CD4-positive, alpha-beta T cell treated with Interleukin-21 for 1 hour (primary cell): ENCODE measurements around the gene CBFA2T3.

Experiments
- DNase-seq: peaks from one replicate; pipeline ENCODE4 v3.0.0-alpha.2; 2020

Gene CBFA2T3

DNA sequence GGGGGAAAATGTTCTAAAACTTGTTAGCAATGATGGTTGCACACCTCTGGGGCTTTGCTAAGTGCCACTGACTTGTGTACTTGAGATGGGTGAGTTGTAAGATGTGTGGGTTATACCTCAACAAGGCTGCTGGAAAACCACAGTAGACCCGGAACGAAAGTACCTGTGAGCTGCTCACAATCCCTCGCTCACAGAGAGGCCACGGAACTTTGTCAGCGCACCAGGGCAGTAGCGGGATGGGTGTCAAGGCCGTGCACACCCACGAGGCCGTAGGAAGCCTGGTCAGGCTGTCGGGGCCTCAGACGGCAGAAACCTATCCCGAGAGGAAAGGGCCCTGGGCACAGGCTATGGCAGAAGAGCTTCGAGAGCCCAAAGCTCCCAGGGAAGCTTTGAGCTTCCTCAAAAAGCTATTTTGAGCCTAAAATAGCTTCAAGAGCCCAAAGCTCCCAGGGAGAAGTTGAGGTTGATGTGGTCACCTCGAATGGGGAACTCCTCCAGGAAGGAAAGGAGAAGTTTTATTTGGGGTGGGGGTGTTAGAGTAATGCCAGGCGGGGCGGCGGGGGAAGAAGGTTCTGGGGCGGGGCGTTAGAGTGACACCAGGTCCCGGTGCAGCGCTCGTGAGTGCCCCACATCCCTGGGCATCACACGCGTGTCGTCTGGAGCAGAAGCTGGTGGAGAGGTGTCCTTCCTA is 19.0 kb downstream of the CBFA2T3 start:
- peak; percentile 22 for DNase-seq

DNA sequence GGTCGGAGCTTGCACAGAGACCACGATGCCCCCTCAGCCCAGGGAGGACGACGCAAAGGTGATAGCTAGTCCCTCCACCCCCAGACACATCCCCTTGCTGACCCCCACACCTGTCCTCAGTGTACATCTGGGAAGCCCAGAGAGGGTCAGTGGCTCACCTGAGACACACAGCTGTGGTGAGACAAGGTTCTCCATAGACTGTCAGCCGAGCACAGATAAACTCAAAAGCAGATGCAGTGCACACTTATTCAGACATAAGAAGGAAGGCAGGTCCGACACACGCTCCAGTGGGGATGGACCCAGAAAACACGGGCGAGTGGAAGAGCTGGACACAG is 19.6 kb downstream of the CBFA2T3 start:
- no peak for DNase-seq

DNA sequence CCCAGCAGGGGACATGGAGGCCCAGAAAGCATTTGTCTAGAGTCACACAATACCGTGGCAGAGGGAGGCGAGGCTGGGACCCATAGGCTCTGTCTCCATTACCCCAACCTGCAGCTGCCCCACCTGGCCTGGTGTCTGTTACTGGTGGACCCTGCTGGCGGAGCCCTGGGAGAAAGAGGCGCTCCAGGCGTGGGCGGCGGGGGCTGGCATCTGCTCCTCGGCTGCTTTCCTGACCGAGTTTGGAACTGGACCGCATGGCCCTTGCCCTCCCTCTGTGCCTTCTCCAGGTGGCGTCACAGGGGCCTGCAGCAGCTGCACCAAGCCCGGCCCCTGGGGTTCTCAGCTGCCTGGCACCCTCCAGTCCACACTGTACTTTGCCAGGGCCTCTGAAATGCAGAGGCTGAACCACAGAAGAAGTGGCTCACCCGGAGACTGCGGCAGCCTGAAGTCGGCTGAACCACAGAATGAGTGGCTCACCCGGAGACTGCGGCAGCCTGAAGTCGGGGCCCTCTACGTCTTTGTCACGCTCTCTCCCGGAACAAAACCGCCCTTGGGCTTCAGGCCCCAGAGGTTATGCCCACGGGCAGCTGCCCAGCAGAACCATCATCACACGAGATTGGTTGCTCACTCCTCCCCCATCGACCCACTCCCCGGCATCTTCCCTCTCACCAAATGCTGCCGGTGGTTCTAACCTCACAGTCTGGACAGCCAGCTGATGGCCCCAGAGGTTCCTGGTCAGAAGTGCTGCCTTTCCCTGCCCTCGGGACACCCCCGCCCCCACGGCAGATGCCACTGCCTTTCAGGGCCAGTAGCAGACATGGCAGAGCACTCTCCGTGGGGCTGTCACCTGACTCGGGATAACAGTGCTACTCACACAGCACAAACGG is 20.2 kb downstream of the CBFA2T3 start:
- no peak for DNase-seq

DNA sequence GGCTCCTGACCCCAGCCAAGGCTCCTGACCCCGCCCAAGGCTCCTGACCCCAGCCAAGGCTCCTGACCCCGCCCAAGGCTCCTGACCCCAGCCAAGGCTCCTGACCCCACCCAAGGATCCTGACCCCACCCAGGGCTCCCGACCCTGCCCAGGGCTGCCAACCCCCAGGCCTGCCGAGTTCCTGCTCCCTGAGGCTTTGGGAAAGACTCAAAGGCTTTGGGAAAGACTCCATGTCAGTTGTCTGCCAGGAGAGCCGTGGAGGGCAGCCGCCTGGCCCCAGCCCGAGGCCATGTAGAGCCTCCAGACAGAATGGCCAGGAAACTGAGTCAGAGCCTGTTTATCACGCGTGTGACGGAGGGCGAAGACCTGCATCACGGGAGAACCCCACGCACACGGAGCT is 21.1 kb downstream of the CBFA2T3 start:
- no peak for DNase-seq

DNA sequence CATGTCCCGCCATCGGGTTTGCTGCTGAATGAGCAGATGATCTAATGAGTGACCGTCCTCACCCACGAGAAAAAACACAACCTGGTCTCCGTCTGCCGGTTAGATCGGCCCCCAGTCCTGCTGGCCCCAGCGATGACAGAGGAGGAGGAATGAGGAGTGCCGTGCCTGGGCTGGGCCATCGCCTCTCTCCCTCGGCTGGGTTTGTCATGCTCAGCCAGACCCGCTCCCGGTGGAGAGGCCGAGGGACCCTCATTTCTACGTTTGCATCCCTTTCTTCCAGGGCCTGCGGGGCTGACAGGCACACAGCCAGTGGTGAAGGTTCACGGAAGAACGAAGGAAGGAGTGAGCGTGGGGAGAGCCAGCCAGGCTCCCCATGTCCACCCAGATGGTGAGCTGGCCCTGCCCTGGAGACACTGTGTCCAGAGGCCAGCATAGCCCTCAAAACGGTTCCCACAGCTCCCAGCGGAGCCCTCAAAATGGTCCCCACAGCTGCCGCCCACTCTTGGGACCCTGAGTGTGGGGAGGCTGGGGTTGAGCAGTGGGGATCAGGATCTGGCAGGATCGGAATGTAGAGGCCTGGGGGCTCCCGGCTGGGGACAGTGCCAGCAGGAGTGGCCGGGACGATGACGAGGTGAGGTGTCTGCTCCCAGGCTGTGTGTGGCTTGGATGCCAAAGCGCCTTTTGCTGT is 23.9 kb downstream of the CBFA2T3 start:
- no peak for DNase-seq

DNA sequence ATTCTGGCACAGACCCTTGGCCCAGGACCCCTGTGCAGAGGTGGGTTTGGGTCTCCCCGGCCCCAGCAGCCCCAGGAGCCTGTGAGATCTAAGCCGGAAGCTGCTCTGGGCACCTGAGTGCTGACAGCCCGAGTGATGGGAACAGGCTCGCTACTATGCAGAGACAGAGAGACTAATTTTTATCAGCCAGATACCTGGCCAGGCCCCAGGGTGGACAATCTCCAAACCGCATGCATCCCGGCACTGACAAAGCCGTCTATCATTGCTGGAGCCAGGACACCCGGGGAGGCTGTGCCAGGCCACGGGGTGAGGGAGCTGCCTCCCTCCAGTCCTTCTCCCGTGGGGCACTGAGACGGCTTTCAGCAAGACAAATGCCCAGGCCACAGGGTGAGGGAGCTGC is 25.0 kb downstream of the CBFA2T3 start:
- DNase-seq: no peak

DNA sequence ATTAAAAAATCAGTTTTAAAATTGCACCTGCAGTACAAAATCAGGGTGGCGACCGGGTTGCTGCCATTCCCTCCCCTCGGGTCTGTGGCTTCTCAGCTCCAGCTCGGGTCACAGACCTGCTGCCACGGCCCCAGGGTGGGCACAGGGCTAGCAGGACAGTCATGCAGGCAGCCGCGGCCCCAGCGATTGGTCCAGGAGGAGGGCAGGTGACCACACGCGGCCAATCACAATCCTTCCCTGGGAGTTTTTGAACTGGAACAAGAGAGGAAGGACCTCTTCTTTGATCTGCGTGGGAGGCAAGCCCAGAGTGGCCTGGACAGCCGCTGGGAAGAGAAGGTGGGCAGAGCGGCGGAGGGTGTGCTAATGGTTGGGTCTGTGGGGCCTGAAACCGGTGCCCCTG is 25.5 kb downstream of the CBFA2T3 start:
- DNase-seq: no peak

DNA sequence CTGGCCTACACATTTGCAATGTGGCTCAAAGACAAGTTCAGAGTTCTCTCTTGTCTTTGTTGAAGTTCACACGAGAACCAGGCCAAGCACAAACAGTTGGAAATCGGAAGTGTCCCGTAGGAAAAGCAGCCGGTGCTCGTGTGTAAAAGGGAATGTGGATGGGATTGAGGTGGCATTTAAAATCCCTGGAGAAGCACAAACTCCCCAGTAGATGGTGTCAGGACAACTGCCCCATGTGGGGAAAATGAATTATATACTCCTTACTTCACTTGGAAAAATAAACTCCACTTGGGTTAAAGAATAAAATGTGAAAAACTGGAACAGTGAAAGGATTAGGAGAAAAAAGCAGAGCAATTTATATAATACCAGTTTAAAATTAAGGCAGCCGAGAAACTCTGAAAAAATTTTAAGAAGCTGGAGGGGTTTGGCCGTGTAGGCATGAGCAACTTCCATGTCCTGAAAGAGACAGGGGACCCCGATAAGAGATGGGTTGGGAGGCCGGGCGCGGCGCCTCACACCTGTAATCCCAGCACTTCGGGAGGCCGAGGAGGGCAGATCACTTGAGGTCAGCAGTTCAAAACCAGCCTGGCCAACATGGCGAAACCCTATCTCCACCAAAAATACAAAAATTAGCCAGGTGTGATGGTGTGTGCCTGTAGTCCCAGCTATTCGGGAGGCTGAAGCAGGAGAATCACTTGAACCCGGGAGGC is 28.1 kb downstream of the CBFA2T3 start:
- DNase-seq: no peak

DNA sequence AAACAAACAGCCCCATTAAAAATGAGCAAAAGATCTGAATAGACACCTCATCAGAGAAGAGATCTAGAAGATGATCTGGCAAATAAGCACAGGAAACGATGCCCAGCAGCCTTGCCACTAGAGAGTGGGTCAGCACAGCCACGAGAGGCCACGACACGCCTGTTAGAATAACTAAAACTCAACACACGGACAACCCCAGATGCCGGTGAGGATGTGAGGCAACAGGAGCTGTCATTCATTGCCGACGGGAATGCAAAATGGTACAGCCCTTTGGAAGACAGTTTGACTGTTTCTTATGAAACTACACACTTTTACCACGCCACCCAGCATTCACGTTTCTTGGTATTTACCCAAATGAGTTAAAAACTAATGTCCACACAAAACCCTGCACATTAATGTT is 31.5 kb downstream of the CBFA2T3 start:
- no peak for DNase-seq

DNA sequence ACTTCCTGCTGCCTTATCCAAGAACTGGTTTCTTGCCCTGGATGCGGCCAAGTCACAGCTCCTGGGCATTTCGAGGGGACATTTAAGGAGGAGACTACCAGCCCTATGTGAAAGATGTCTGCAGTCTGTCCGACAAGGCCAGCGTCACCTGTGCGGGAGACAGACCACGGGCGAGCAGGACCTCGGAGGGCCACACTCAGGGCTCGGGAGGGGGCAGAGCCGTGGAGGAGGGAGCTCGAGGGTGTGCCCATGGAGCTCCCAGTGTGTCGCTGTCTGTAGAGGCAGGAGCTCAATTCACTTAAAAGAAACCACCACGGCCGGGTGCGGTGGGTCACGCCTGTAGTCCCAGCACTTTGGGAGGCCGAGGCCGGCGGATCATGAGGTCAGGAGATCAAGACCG is 33.3 kb downstream of the CBFA2T3 start:
- no peak for DNase-seq

DNA sequence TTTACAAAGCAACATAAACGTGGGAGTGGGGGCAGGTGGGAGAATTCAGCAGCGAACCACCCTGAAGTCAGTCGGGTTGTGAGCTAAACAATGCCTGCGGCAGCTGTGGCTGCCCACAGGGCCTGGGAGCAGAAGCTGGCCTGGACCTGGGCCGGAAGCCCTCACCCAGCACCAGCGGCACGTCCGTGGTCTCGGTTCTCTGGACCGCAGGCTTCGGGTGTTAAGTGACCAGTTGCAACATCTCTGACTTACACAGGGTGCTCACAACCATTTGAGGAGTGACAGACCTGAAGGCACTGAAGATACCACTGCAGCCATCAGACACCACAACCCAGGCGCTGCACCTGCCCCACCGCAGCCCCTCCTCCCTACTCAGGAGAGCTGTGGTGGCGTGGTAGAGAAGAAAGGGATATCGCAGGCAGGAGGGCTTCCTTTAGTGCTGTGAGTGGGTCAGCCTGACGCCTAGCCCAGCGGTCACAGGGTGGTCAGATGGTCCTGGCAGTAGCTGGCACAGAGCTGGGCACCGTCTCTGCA is 33.8 kb downstream of the CBFA2T3 start:
- no peak for DNase-seq

DNA sequence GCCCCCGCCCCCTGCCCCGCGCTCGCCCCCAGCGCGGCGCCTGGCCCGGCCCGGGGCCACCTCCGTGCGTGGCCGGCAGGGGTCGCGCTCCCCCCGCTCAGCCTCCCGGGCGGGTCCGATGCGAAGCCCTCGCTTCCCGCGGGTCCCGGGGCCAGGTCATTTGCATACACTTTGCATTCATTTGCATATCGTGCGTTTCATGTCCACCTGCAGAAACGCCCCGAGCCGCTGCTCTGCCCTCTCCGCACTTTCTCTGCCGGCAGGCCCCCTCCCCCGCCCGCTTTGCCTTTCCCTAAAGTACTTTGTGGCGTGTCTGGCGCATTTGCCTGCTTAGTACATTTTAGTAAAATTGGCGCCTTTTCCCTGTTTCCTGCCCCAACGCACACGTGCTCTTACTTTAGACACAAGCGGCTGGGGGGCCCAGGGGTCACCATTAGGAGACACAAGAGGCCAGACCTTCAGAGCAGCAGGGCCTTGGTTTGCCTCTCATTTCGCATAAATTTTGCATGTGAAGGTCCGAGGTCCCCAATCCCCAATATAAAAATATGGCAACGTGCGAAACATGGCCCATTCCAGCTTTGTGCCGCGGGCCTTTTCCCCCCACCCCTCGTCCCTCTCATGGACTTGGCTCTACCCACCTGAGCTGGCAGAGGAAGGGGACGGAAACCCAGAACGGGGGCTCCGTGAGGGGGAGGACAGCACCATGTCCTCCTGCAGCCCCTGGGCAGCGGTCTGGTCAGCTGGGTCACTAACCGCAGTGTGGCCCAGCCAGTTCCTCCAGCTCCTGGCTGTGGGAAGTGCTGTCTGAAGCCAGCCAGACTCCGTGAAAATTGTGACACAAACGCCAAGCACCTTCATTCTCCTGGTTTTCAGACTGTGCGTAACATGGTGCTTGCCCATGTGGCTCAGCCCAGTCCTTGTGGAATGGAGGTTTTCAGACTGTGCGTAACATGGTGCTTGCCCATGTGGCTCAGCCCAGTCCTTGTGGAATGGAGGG is 34.8 kb downstream of the CBFA2T3 start:
- DNase-seq: peak; percentile 56

DNA sequence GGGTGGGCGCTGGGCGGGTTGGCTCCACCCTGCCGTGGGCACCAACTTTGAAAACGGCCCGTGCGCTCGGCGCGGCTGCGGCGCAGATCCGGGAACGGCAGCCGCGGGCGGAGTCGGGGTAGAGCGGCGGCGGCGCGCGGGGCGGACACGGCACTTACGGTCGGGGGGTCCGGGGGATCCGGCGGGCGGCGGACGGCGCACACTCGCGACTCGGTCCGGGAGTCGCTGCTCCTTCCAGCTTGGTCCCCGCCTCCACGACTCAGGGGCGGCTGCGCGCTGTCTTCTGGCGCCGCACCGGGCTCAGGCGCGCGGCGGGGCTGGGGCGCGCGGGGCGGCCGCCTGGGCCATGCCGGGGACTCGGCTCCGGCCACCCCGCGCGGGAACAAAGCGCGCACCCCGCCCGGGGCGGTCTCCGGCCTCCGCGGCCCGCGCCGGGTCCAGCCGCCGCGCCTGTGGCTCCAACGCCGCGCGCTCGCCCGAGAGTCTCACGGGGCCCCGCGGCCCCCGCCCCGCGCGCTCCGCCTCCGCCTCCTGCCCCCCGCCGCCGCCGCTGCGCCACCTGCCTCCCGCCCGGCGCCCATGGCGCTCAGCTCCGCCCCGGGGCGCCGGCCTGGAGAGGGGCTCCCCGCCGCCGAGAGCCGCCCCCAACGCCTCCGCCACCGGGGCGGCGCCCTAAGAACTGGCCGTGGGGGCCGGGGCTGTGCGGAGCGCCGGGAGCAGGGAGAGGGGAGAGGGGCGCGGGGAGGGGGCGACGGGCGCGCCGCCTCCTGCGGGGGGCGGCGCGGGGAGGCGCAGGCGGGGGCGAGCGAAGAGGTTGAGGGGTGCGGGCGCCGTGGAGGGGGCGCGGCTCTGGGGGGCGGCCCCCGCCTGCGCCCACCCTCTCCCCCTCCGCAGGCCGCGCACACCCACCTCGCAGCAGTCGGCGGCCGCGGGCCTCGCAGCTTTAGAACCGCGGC is 35.9 kb downstream of the CBFA2T3 start:
- DNase-seq: peak; percentile 11

DNA sequence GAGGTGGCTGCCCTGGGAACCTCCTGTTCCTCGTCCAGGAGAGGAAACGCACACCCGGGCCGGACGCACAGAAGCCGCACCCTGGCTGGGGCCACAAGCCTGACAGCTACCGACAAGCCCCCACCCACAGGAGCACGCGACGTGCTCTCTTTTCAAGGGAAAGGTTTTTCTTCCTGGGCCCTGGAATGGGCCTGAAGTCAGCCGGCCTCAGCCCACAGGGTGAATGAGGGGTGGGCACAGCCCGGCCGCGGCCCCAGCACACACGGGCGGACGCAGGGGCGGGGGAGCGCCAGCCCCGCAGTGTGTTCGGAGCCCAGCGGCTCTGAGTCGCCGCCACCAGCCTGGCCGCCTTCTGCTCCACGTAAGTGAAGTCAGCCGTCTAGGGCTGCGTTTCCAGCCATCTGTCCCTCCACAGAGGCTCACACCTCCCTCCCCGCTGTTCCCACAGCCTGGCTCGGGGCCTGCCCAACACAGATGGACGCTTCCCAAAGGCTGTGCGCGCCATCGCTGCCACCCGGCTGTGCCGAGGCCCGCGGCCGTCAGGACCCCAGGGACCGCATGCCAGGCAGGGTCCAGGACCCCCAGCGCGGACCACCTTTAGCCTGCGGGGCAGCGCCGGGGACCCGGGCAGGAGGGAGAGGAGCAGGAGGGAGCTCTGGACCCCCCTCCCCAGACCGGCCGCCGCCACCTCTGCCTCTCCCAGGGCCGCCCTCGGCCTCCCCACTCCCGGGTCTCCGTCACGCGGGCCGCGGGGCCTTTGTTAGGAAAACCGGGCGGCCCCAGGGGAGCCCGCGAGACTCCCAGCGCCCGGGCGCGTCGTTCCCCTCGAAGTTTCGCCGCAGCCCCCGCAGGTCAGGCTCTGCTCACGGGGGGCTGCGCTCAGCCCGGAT is 36.8 kb downstream of the CBFA2T3 start:
- peak; percentile 2 for DNase-seq

DNA sequence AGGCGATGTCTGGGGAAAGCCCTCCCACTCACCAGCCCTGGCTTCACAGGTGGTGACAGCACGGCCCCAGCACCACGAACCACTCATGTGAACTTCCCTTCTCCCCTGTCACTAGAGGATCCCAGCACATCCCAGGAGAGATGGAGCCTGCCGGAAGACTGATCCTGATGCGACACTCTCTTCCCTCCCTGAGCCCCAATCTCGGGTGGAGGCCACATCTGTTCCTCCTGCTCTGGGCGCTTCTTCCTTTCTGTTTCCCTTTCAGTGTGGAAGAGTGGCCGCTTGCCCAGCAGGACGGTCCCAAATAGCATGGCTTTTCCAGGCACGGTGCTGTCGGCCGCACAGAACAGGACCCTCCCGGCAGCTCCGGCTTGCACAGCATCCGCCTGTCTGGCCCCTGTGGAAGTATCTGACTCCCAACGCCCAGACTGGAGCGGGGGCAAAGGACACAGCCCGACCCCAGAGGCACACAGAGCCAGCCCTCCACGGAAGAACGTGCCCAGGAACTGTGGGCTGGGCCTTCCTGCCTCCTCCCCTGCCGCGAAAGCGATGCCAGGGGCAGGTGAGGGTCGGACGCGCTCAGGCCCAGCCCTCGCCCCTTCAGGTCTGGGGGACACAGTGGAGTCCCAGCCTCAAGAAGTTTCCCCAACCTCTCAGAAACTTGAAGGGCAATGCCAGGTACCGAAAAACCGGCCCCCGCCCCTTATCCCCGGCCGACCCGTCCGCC is 37.6 kb downstream of the CBFA2T3 start:
- DNase-seq: no peak

DNA sequence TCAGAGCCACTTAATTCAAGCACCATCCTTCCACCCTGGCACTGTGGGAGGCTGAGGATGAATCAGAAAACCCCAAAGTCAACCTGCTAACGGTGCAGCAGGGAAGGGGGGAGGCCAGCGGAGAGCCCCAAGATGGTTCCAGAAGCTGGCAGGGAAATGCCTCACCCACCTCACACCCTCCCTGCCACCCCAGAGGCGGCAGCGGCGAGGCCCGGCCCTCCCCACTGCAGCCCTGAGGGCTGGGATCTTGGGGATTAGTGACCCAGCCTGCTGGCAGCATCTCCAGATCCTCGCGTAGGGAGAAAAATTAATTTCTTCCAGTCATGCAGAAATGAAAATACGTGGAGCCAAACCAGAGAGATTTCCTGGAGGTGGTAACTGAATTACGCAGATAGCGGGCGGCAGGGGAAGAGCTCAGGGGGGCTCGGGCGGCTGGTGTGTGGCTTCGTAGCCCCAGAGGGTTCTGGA is 38.2 kb downstream of the CBFA2T3 start:
- DNase-seq: no peak

DNA sequence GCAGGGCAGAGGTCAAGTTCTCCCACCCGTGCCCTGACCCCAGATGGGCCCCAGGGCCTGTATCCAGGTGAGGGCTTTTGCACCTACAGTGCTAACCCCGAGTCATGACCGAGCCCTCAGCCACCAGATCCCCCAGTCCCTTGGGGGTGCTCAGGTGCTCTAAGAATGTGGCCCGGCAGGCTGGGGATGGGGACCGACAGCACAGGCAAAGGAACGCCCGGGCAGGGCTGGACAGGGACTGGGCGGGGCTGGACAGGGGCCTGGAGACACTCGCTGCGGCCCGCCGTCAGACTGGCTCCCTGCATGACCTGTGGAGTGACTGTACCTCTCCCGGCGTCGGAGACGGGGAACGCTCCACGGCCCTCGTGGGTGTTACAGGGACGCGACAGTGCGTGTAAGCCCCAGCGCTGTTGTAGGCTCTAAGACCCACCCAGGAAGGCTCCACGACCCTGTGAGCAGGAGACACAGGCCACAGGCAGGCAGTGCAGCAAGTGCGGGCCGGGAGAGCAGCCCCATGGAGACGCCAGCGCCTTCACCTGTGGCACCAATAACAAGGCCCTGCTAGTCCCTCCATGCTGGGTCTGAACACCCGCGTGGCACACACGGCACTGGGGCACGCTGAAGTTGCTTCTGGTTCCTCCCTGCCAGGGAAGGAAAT is 38.8 kb downstream of the CBFA2T3 start:
- DNase-seq: no peak

DNA sequence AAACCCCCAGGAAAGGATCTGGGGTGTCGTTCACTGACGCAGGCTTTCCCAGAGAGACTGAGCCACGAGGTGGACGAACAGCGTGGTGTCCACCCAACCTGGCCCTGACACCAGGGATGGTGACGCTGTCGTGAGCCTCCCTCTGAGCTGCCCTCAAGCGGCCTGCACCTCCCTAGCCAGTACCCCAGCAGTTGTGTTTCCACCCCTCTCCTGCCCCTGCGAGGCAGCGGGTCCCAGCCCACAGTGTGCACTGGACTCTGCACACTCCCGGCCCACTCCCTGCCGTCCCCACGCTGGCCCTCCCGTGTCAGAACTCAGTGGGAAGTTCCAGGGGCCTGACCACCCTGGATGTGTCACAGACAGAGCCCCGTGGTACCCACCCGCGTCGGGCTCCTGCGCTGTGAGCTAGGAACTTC is 39.8 kb downstream of the CBFA2T3 start:
- DNase-seq: no peak
